SK-N-SH (cell line): ENCODE results near the gene ACKR3.

Source experiments
- CHD2 ChIP-seq: fragments of 150-350 bp; IDR thresholded peaks from 2 replicates; pipeline ENCODE4 v1.6.1; 2018; ENCODE audit warnings: low read length; ENCODE audit not compliant: partially characterized antibody
- CTCF ChIP-seq: fragments of 200-600 bp; sonication (generic); IDR thresholded peaks from 2 replicates; pipeline ENCODE4 v1.6.1; 2017; ENCODE audit warnings: antibody characterized with exemption, mild to moderate bottlenecking, moderate library complexity
- EP300 ChIP-seq, 2 experiments: IDR thresholded peaks; 2 replicates each; pipeline versions ENCODE4 v1.4.0 to v1.6.1; 2012; ENCODE audit warnings: borderline replicate concordance in 1 of 2, low read depth in 1 of 2, low read length in 1 of 2
- FOXM1 ChIP-seq: IDR thresholded peaks from 2 replicates; pipeline ENCODE4 v1.4.0; 2012; ENCODE audit warnings: low read depth, mild to moderate bottlenecking
- MAX ChIP-seq: IDR thresholded peaks from 2 replicates; pipeline ENCODE4 v1.4.0; 2012; ENCODE audit warnings: low read depth
- NFIC ChIP-seq: IDR thresholded peaks from 2 replicates; pipeline ENCODE4 v1.4.0; 2012; ENCODE audit warnings: borderline replicate concordance
- POLR2AphosphoS5 ChIP-seq: IDR thresholded peaks from 2 replicates; pipeline ENCODE4 v1.6.1; 2012; ENCODE audit warnings: low read depth, low read length
- REST ChIP-seq: IDR thresholded peaks from 2 replicates; pipeline ENCODE4 v1.6.1; 2012; ENCODE audit warnings: mild to moderate bottlenecking, low read depth, low read length, moderate library complexity
- RFX5 ChIP-seq: IDR thresholded peaks from 2 replicates; pipeline ENCODE4 v1.6.1; 2012; ENCODE audit warnings: mild to moderate bottlenecking, improper control_type of control experiment, low read length
- TCF12 ChIP-seq: IDR thresholded peaks from 2 replicates; pipeline ENCODE4 v1.4.0; 2012
- USF2 ChIP-seq: fragments of 150-350 bp; IDR thresholded peaks from 2 replicates; pipeline ENCODE4 v1.6.1; 2017; ENCODE audit warnings: antibody characterized with exemption, low read length, low read depth, borderline replicate concordance
- YY1 ChIP-seq: IDR thresholded peaks from 2 replicates; pipeline ENCODE4 v1.4.0; 2012; ENCODE audit warnings: low read depth, mild to moderate bottlenecking

- TF ChIP-seq MAX = no peak
- no peak for TF ChIP-seq CTCF
- TF ChIP-seq NFIC = no peak
- no peak for TF ChIP-seq RFX5
- no peak for TF ChIP-seq EP300 (IDR thresholded peaks at IDR 0.05; ENCODE audit: borderline replicate concordance in 1 of 2, low read depth in 1 of 2, low read length in 1 of 2)
- TF ChIP-seq FOXM1 = no peak
- no peak for TF ChIP-seq TCF12
- TF ChIP-seq REST = no peak
- no peak for TF ChIP-seq POLR2AphosphoS5
- TF ChIP-seq USF2 = no peak
- no peak for TF ChIP-seq CHD2
- TF ChIP-seq YY1 = no peak
Measured at GRCh38 chr2:236550290-236550689, 19.3 kb upstream of the ACKR3 start.
